Liver (tissue), 9 donors: ENCODE measurements around the gene ATP6AP1. TPM values are rescaled to one million over a fixed set of nuclear protein-coding genes. Genes with fewer than 3 reads are reported as not detected.

Source experiments
- DNase-seq: peaks from one replicate; pipeline ENCODE4 v3.0.0-alpha.2; 2017; ENCODE audit warnings: low spot score
- H3K27ac ChIP-seq, 2 donors: one replicate each; pipeline ENCODE4 v1.7.0; 2013; ENCODE audit warnings: inconsistent platforms in 2 of 2, low read length in 2 of 2, control low read depth in 1 of 2, low read depth in 1 of 2, mild to moderate bottlenecking in 1 of 2
- H3K27me3 ChIP-seq, 4 donors: one replicate each; pipeline versions ENCODE4 v1.6.1 to v1.7.0; 2013; ENCODE audit warnings: low read length in 3 of 4, inconsistent platforms in 1 of 4, mild to moderate bottlenecking in 1 of 4, moderate library complexity in 1 of 4; ENCODE audit not compliant: control insufficient read depth in 4 of 4, insufficient read depth in 4 of 4
- H3K36me3 ChIP-seq, 4 donors: one replicate each; pipeline versions ENCODE4 v1.6.1 to v1.7.0; 2013; ENCODE audit warnings: low read length in 3 of 4, mild to moderate bottlenecking in 3 of 4, low read depth in 1 of 4, moderate library complexity in 1 of 4; ENCODE audit not compliant: control insufficient read depth in 4 of 4, insufficient read depth in 3 of 4
- H3K4me1 ChIP-seq, 4 donors: one replicate each; pipeline versions ENCODE4 v1.6.1 to v1.7.0; 2013; ENCODE audit warnings: low read length in 3 of 4, mild to moderate bottlenecking in 3 of 4, moderate library complexity in 1 of 4; ENCODE audit not compliant: control insufficient read depth in 4 of 4, insufficient read depth in 4 of 4
- H3K4me3 ChIP-seq, 3 donors: one replicate each; pipeline versions ENCODE4 v1.6.1 to v1.7.0; 2013; ENCODE audit warnings: low read length in 3 of 3, control low read depth in 1 of 3, low read depth in 1 of 3, mild to moderate bottlenecking in 1 of 3
- H3K9ac ChIP-seq, 2 donors: one replicate each; pipeline ENCODE4 v1.7.0; 2013; ENCODE audit warnings: low read length in 2 of 2, mild to moderate bottlenecking in 2 of 2, moderate library complexity in 2 of 2, control low read depth in 1 of 2, low read depth in 1 of 2
- H3K9me3 ChIP-seq, 4 donors: one replicate each; pipeline versions ENCODE4 v1.6.1 to v1.7.0; 2013; ENCODE audit warnings: low read length in 3 of 4; ENCODE audit not compliant: control insufficient read depth in 4 of 4
- EGR1 ChIP-seq, 2 donors: IDR thresholded peaks; 2 replicates each; pipeline ENCODE4 v1.6.1; 2016 to 2018; ENCODE audit warnings: antibody characterized with exemption in 2 of 2, low read depth in 2 of 2
- FOXA1 ChIP-seq: IDR thresholded peaks from 2 replicates; pipeline ENCODE4 v1.6.1; 2016; ENCODE audit warnings: antibody characterized with exemption
- FOXA2 ChIP-seq: IDR thresholded peaks from 2 replicates; pipeline ENCODE4 v1.6.1; 2016; ENCODE audit warnings: antibody characterized with exemption
- GABPA ChIP-seq, 2 donors: IDR thresholded peaks in 1 of 2; conservative IDR thresholded peaks in 1 of 2; 2 replicates each; pipeline ENCODE4 v1.6.1; 2016; ENCODE audit warnings: antibody characterized with exemption in 2 of 2, mild to moderate bottlenecking in 1 of 2, moderate library complexity in 1 of 2
- HNF4A ChIP-seq, 2 donors: conservative IDR thresholded peaks; 2 replicates each; pipeline ENCODE4 v1.6.1; 2016; ENCODE audit warnings: antibody characterized with exemption in 2 of 2, mild to moderate bottlenecking in 2 of 2
- HNF4G ChIP-seq: IDR thresholded peaks from 2 replicates; pipeline ENCODE4 v1.6.1; 2016; ENCODE audit warnings: antibody characterized with exemption
- JUND ChIP-seq, 2 donors: IDR thresholded peaks; 2 replicates each; pipeline ENCODE4 v1.6.1; 2016; ENCODE audit warnings: antibody characterized with exemption in 2 of 2
- NR2F2 ChIP-seq: IDR thresholded peaks from 2 replicates; pipeline ENCODE4 v1.6.1; 2016; ENCODE audit warnings: antibody characterized with exemption
- RAD21 ChIP-seq, 2 donors: IDR thresholded peaks; 2 replicates each; pipeline ENCODE4 v1.6.1; 2016; ENCODE audit warnings: antibody characterized with exemption in 2 of 2, mild to moderate bottlenecking in 2 of 2
- RXRA ChIP-seq, 2 donors: IDR thresholded peaks; 2 replicates each; pipeline ENCODE4 v1.6.1; 2017 to 2018; ENCODE audit warnings: antibody characterized with exemption in 2 of 2, mild to moderate bottlenecking in 1 of 2
- SP1 ChIP-seq: IDR thresholded peaks from 2 replicates; pipeline ENCODE4 v1.6.1; 2018; ENCODE audit warnings: antibody characterized with exemption, mild to moderate bottlenecking
- TAF1 ChIP-seq: conservative IDR thresholded peaks from 2 replicates; pipeline ENCODE4 v1.6.1; 2016; ENCODE audit warnings: antibody characterized with exemption, mild to moderate bottlenecking
- YY1 ChIP-seq: IDR thresholded peaks from 2 replicates; pipeline ENCODE4 v1.6.1; 2016; ENCODE audit warnings: antibody characterized with exemption, mild to moderate bottlenecking
- WGBS: extraction: QIAGEN DNeasy Blood & Tissue Kit; methylation state at CpG from one replicate; pipeline ENCODE4 v1.1.7; 2013; 5-methylcytosine and 5-hydroxymethylcytosine counted together
- polyA plus RNA-seq, 2 donors: library from polyadenylated mRNA; stranded (reverse) in 1 of 2; unstranded in 1 of 2; fragments of 200-250 nt in 1 of 2; fragments of >200 nt in 1 of 2; fragmentation: Nextera tagmentation in 1 of 2; extraction: Ambion mirVana in 1 of 2; gene quantifications; one replicate each; pipeline versions ENCODE4 v1.2.1 to v1.2.3, GENCODE V29; 2013 to 2015
- total RNA-seq, 2 donors: library from RNA; depleted of rRNA; stranded (reverse); fragments of >200 nt; gene quantifications; one replicate each; pipeline ENCODE4 v1.2.3, GENCODE V29; 2014
- TF ChIP-seq, protein P1 (sequence below): fragments of 150-350 bp; IDR thresholded peaks from 2 replicates; pipeline ENCODE4 v1.5.1; 2017; ENCODE audit warnings: improper control_type of control experiment, low read depth, low read length; ENCODE audit not compliant: missing input control
- TF ChIP-seq, protein P2 (sequence below): IDR thresholded peaks from 2 replicates; pipeline ENCODE4 v1.6.1; 2016; ENCODE audit warnings: antibody characterized with exemption
- TF ChIP-seq, protein P3 (sequence below): IDR thresholded peaks from 2 replicates; pipeline ENCODE4 v1.6.1; 2016; ENCODE audit warnings: antibody characterized with exemption
- TF ChIP-seq, protein P4 (sequence below): IDR thresholded peaks from 2 replicates; pipeline ENCODE4 v1.6.1; 2016; ENCODE audit warnings: antibody characterized with exemption, mild to moderate bottlenecking
- TF ChIP-seq, protein P5 (sequence below): IDR thresholded peaks from 2 replicates; pipeline ENCODE4 v1.6.1; 2016; ENCODE audit warnings: antibody characterized with exemption
- donor health status: healthy.
- donor health status: healthy.
- donor health status: healthy.
- donor health status: healthy.
- donor health status: healthy.

Gene ATP6AP1, protein sequence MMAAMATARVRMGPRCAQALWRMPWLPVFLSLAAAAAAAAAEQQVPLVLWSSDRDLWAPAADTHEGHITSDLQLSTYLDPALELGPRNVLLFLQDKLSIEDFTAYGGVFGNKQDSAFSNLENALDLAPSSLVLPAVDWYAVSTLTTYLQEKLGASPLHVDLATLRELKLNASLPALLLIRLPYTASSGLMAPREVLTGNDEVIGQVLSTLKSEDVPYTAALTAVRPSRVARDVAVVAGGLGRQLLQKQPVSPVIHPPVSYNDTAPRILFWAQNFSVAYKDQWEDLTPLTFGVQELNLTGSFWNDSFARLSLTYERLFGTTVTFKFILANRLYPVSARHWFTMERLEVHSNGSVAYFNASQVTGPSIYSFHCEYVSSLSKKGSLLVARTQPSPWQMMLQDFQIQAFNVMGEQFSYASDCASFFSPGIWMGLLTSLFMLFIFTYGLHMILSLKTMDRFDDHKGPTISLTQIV
- total RNA-seq (10 to 100 TPM; 35.2 to 38.5 TPM), polyA plus RNA-seq (10 to 100 TPM; 43.1 to 43.3 TPM)

DNA sequence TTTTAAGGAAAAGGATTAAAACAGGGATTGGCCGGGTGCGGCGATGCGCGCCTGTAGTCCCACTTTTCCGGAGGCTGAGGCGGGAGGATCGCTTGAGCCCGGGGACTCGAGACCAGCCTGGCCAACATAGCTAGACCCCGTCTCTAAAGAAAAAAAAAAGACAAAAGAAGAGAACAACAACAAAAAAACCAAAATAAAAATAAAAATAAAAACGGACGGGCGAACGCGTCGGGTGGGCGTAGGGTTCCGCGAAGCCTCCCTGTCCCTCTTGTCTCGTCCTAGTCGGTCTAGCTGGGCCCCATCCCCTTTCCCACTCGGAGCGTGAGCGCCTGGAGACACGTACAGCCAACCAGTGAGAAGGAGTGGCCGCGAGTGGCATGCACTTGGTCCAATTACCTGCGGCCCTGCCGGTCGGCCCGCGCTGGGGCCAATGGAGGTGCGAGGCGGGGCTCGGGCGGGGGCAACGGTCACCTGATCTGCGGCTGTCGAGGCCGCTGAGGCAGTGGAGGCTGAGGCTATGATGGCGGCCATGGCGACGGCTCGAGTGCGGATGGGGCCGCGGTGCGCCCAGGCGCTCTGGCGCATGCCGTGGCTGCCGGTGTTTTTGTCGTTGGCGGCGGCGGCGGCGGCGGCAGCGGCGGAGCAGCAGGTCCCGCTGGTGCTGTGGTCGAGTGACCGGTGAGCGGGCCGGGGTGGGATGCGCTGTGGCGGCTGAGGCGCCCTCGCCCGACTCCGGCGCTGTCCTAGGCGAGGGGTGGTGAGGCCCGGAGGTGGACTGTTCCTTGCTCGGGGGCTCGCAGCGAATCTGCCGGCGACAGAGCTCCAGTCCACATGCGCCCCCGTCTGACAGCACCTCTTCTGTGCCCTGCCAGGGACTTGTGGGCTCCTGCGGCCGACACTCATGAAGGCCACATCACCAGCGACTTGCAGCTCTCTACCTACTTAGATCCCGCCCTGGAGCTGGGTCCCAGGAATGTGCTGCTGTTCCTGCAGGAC, at the start of gene ATP6AP1:
Gene ATP6AP1 (plus strand): TSS at position 502 of the 996 bp plus-strand sequence. CDS start 16 bp downstream, at position 518.
- peak; percentile 84 for TF ChIP-seq SP1
- TF ChIP-seq YY1: peak; percentile 92
- no peak for TF ChIP-seq HNF4A (conservative IDR thresholded peaks at IDR 0.05)
- TF ChIP-seq GABPA (IDR thresholded peaks at IDR 0.05 in 1 of 2, conservative IDR thresholded peaks at IDR 0.05 in 1 of 2): no peak
- Histone ChIP-seq H3K27ac (peak within 1 kb of the TSS; percentile 63 to 66), H3K27me3 (no peaks in the 10 kb centered on the region), H3K4me1 (peaks cover 4 to 18% (median 5%) of the 10 kb centered on the region in 4 donors), H3K9ac (peak within 1 kb of the TSS; percentile 8 to 22), H3K36me3 (peaks cover 0 to 5% (median 4%) of the 10 kb centered on the region in 4 donors), H3K9me3 (no peaks in the 10 kb centered on the region), H3K4me3 (peak within 1 kb of the TSS; percentile 46 to 86 (median 76))
- 9% methylated on average over 87 of the region's 87 CpGs for WGBS
- peak; percentile 86 for DNase-seq

DNA sequence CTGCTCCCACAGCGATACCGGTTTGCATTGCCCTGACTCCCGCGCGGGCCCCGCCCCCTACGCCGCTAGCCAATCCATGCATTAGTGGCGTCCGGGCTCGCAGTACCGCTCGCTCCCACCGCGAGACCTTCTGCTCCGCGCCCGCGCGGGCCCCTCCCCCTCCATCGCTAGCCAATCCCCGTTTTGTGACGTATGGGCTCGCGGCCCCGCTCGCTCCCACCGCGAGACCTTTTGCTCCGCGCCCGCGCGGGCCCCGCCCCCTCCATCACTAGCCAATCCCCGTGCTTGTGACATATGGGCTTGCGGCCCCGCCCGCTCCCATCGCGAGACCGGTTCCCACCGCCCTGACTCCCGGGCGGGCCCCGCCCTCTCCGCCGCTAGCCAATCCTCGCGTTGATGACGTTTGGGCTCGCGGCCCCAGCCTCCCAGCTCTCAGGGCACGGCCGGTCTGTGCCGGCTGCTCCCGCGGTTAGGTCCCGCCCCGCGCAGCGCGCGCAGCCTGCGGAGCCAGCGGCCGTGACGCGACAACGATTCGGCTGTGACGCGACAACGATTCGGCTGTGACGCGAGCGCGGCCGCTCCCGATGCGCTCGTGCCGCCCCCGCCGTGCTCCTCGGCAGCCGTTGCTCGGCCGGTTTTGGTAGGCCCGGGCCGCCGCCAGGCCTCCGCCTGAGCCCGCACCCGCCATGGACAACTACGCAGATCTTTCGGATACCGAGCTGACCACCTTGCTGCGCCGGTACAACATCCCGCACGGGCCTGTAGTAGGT, 49.5 kb upstream of the ATP6AP1 start, which contains the start of gene EMD:
Gene EMD (plus strand): TSS at position 497 of the 770 bp plus-strand sequence. CDS start 190 bp downstream, at position 687.
- Histone ChIP-seq H3K36me3 (no peaks in the 10 kb centered on the region), H3K4me3 (peak within 1 kb of the TSS; percentile 69 to 78 (median 72)), H3K27me3 (no peaks in the 10 kb centered on the region), H3K27ac (peak within 1 kb of the TSS; percentile 96 to 98), H3K9me3 (no peaks in the 10 kb centered on the region), H3K9ac (peak within 1 kb of the TSS; percentile 87 to 91), H3K4me1 (peaks cover 4 to 11% (median 7%) of the 10 kb centered on the region in 4 donors)
- peak; percentile 96 for DNase-seq
- TF ChIP-seq SP1 (peak; percentile 96), NR2F2 (peak; percentile 11), RAD21 (IDR thresholded peaks at IDR 0.05) (no peak), HNF4A (conservative IDR thresholded peaks at IDR 0.05) (no peak), EGR1 (IDR thresholded peaks at IDR 0.05; ENCODE audit: low read depth in 2 of 2) (no peak), RXRA (IDR thresholded peaks at IDR 0.05) (peak; percentile 32 to 40), GABPA (IDR thresholded peaks at IDR 0.05 in 1 of 2, conservative IDR thresholded peaks at IDR 0.05 in 1 of 2) (peak in 1 of 2 donors; percentile 41), FOXA1 (peak; percentile 8), HNF4G (no peak), FOXA2 (no peak), YY1 (no peak), TAF1 (no peak), JUND (IDR thresholded peaks at IDR 0.05) (no peak)
- TF ChIP-seq, protein P1, sequence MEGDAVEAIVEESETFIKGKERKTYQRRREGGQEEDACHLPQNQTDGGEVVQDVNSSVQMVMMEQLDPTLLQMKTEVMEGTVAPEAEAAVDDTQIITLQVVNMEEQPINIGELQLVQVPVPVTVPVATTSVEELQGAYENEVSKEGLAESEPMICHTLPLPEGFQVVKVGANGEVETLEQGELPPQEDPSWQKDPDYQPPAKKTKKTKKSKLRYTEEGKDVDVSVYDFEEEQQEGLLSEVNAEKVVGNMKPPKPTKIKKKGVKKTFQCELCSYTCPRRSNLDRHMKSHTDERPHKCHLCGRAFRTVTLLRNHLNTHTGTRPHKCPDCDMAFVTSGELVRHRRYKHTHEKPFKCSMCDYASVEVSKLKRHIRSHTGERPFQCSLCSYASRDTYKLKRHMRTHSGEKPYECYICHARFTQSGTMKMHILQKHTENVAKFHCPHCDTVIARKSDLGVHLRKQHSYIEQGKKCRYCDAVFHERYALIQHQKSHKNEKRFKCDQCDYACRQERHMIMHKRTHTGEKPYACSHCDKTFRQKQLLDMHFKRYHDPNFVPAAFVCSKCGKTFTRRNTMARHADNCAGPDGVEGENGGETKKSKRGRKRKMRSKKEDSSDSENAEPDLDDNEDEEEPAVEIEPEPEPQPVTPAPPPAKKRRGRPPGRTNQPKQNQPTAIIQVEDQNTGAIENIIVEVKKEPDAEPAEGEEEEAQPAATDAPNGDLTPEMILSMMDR: peak; percentile 18
- TF ChIP-seq, protein P2, sequence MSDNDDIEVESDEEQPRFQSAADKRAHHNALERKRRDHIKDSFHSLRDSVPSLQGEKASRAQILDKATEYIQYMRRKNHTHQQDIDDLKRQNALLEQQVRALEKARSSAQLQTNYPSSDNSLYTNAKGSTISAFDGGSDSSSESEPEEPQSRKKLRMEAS: no peak
- TF ChIP-seq, protein P3, sequence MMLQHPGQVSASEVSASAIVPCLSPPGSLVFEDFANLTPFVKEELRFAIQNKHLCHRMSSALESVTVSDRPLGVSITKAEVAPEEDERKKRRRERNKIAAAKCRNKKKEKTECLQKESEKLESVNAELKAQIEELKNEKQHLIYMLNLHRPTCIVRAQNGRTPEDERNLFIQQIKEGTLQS: no peak
- TF ChIP-seq, protein P4, sequence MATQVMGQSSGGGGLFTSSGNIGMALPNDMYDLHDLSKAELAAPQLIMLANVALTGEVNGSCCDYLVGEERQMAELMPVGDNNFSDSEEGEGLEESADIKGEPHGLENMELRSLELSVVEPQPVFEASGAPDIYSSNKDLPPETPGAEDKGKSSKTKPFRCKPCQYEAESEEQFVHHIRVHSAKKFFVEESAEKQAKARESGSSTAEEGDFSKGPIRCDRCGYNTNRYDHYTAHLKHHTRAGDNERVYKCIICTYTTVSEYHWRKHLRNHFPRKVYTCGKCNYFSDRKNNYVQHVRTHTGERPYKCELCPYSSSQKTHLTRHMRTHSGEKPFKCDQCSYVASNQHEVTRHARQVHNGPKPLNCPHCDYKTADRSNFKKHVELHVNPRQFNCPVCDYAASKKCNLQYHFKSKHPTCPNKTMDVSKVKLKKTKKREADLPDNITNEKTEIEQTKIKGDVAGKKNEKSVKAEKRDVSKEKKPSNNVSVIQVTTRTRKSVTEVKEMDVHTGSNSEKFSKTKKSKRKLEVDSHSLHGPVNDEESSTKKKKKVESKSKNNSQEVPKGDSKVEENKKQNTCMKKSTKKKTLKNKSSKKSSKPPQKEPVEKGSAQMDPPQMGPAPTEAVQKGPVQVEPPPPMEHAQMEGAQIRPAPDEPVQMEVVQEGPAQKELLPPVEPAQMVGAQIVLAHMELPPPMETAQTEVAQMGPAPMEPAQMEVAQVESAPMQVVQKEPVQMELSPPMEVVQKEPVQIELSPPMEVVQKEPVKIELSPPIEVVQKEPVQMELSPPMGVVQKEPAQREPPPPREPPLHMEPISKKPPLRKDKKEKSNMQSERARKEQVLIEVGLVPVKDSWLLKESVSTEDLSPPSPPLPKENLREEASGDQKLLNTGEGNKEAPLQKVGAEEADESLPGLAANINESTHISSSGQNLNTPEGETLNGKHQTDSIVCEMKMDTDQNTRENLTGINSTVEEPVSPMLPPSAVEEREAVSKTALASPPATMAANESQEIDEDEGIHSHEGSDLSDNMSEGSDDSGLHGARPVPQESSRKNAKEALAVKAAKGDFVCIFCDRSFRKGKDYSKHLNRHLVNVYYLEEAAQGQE: peak; percentile 75
- TF ChIP-seq, protein P5, sequence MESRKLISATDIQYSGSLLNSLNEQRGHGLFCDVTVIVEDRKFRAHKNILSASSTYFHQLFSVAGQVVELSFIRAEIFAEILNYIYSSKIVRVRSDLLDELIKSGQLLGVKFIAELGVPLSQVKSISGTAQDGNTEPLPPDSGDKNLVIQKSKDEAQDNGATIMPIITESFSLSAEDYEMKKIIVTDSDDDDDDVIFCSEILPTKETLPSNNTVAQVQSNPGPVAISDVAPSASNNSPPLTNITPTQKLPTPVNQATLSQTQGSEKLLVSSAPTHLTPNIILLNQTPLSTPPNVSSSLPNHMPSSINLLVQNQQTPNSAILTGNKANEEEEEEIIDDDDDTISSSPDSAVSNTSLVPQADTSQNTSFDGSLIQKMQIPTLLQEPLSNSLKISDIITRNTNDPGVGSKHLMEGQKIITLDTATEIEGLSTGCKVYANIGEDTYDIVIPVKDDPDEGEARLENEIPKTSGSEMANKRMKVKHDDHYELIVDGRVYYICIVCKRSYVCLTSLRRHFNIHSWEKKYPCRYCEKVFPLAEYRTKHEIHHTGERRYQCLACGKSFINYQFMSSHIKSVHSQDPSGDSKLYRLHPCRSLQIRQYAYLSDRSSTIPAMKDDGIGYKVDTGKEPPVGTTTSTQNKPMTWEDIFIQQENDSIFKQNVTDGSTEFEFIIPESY: peak; percentile 98
- WGBS: under 1% methylated on average over 103 of the region's 103 CpGs
